ENCODE measurements around the gene KMT5B.

KMT5B gene

GRCh38 chr11:68242616-68243015 lies 29.5 kb upstream of the KMT5B start:
- no peak for DNase-seq (ENCODE audit: low read depth)
- H3K4me3 ChIP-seq (ENCODE audit: low read depth, low read length), result no peak overlapping the region
- no peak for TF ChIP-seq CTCF (IDR thresholded peaks at IDR 0.05; ENCODE audit: insufficient read depth, low read depth, low read length, missing control alignments)

GRCh38 chr11:68231621-68232020 lies 18.5 kb upstream of the KMT5B start:
- no peak overlapping the region for H3K4me3 ChIP-seq (ENCODE audit: low read depth, low read length)
- TF ChIP-seq CTCF (IDR thresholded peaks at IDR 0.05; ENCODE audit: insufficient read depth, low read depth, low read length, missing control alignments), result no peak

GRCh38 chr11:68229601-68230000 lies 16.5 kb upstream of the KMT5B start:
- H3K4me3 ChIP-seq (ENCODE audit: low read depth, low read length), result no peak overlapping the region
- DNase-seq (ENCODE audit: low read depth), result no peak
- TF ChIP-seq CTCF (IDR thresholded peaks at IDR 0.05; ENCODE audit: insufficient read depth, low read depth, low read length, missing control alignments), result no peak

More at GRCh38 chr11:68231621-68232020, 18.5 kb upstream of the KMT5B start:
- DNase-seq (ENCODE audit: low read depth), result no peak

GRCh38 chr11:68226421-68226820 lies 13.3 kb upstream of the KMT5B start:
- TF ChIP-seq CTCF (IDR thresholded peaks at IDR 0.05; ENCODE audit: insufficient read depth, low read depth, low read length, missing control alignments), result no peak
- DNase-seq (ENCODE audit: low read depth), result no peak
- no peak overlapping the region for H3K4me3 ChIP-seq (ENCODE audit: low read depth, low read length)

GRCh38 chr11:68224606-68225005 lies 11.5 kb upstream of the KMT5B start:
- H3K4me3 ChIP-seq (ENCODE audit: low read depth, low read length), result no peak overlapping the region
- no peak for DNase-seq (ENCODE audit: low read depth)
- TF ChIP-seq CTCF (IDR thresholded peaks at IDR 0.05; ENCODE audit: insufficient read depth, low read depth, low read length, missing control alignments), result no peak

- DNase-seq (ENCODE audit: low read depth), result no peak
- TF ChIP-seq CTCF (IDR thresholded peaks at IDR 0.05; ENCODE audit: insufficient read depth, low read depth, low read length, missing control alignments), result no peak
- no peak overlapping the region for H3K4me3 ChIP-seq (ENCODE audit: low read depth, low read length)
Observed at GRCh38 chr11:68223275-68223674, 10.2 kb upstream of the KMT5B start.

GRCh38 chr11:68221406-68221805 lies 8.3 kb upstream of the KMT5B start:
- no peak for TF ChIP-seq CTCF (IDR thresholded peaks at IDR 0.05; ENCODE audit: insufficient read depth, low read depth, low read length, missing control alignments)
- H3K4me3 ChIP-seq (ENCODE audit: low read depth, low read length), result no peak overlapping the region
- no peak for DNase-seq (ENCODE audit: low read depth)

Measured in GM12865 (cell line).